HG02610 (cell line): ENCODE results near the gene ZNF546.

Source experiments
- ATAC-seq: cut with Tn5 transposase; IDR thresholded peaks from one replicate; pipeline ENCODE4 v1.9.1; 2021; ENCODE audit warnings: mild to moderate bottlenecking, moderate library complexity; ENCODE audit not compliant: unreplicated experiment

Gene ZNF546

GRCh38 chr19:40053491-40053890 lies 56.6 kb downstream of the ZNF546 start:
- no peak for ATAC-seq

GRCh38 chr19:40054632-40055031 lies 57.8 kb downstream of the ZNF546 start:
- no peak for ATAC-seq

GRCh38 chr19:40055049-40055448 lies 58.2 kb downstream of the ZNF546 start:
- no peak for ATAC-seq

- peak; percentile 88 for ATAC-seq
Observed at GRCh38 chr19:40055832-40056504, 59.1 kb downstream of the ZNF546 start, which contains the start of gene ZNF780B. Gene ZNF780B (minus strand): TSS chr19:40056231. CDS start chr19:40050332, 5,899 bp downstream.

- ATAC-seq, result no peak
Observed at GRCh38 chr19:40056505-40056904, 59.6 kb downstream of the ZNF546 start.

- no peak for ATAC-seq
Observed at GRCh38 chr19:40057166-40057565, 60.3 kb downstream of the ZNF546 start.

GRCh38 chr19:40059624-40060023 lies 62.8 kb downstream of the ZNF546 start:
- no peak for ATAC-seq

GRCh38 chr19:40070058-40070457 lies 73.2 kb downstream of the ZNF546 start:
- ATAC-seq, result no peak
